Panc1 (cell line): Measurements from ENCODE around the gene CYP4A11. TPM values are rescaled to one million over a fixed set of nuclear protein-coding genes. Genes with fewer than 3 reads are reported as not detected.
"Not testable (repeated sequence)": the region's sequence is repeated elsewhere in the genome, so short reads cannot be mapped to it uniquely, and the experiment has no call there.

Experiments
- ATAC-seq: fragments of 200-7000 bp; cut with Tn5 transposase; 2 replicates; pipeline ENCODE4 v1.9.1; 2020; ENCODE audit warnings: mild to moderate bottlenecking, moderate library complexity
- BruUV-seq: library from RNA; stranded (reverse); fragments of 400-500 nt; replicated peaks from 2 replicates; lab custom pipeline; 2021; lab: Mats Ljungman, UMichigan
- CTCF ChIA-PET: fragments of 300-600 bp; sonication (Branson Sonifier 250); formaldehyde crosslinking; loops from one replicate; lab custom pipeline; 2022; ENCODE audit warnings: antibody characterized with exemption; lab: Charles Lee
- POLR2A ChIA-PET: fragments of 300-600 bp; sonication (Branson Sonifier 250); formaldehyde crosslinking; loops from one replicate; lab custom pipeline; 2022; ENCODE audit warnings: antibody characterized with exemption; lab: Charles Lee
- DNase-seq: peaks from one replicate; pipeline ENCODE4 v3.0.0-alpha.2; 2010; ENCODE audit warnings: low read depth, low spot score
- H3K27ac ChIP-seq: 2 replicates; pipeline ENCODE4 v1.5.1; 2011; ENCODE audit warnings: mild to moderate bottlenecking, low read length, inconsistent platforms
- H3K27me3 ChIP-seq: fragments of 200-500 bp; sonication (Bioruptor generic); 2 replicates; pipeline ENCODE4 v1.6.0; 2014; ENCODE audit warnings: low read length, inconsistent platforms; ENCODE audit not compliant: control insufficient read depth, insufficient read depth
- H3K36me3 ChIP-seq: fragments of 200-500 bp; sonication (Bioruptor generic); 2 replicates; pipeline ENCODE4 v1.5.1; 2014; ENCODE audit warnings: inconsistent platforms, mild to moderate bottlenecking, low read length, moderate library complexity; ENCODE audit not compliant: control insufficient read depth, insufficient read depth
- H3K4me1 ChIP-seq: 2 replicates; pipeline ENCODE4 v1.5.1; 2011; ENCODE audit warnings: inconsistent platforms, mild to moderate bottlenecking, low read length, moderate library complexity; ENCODE audit not compliant: control insufficient read depth, insufficient read depth
- H3K4me3 ChIP-seq, 2 experiments: 2 replicates each; pipeline ENCODE4 v1.5.1; 2011 to 2012; ENCODE audit warnings: low read depth in 2 of 2, low read length in 2 of 2, mild to moderate bottlenecking in 2 of 2, inconsistent platforms in 1 of 2, moderate library complexity in 1 of 2
- H3K9me3 ChIP-seq: fragments of 200-500 bp; sonication (Bioruptor generic); 2 replicates; pipeline ENCODE4 v1.5.1; 2014; ENCODE audit warnings: low read depth, mild to moderate bottlenecking, inconsistent platforms, low read length, moderate library complexity; ENCODE audit not compliant: control insufficient read depth, insufficient read depth
- in situ Hi-C: cut with HindIII; loops from 2 replicates; pipeline ENCODE4 v1.10.0; 2016; ENCODE audit warnings: low sequenced_read_pairs, low pct_unique_long_range_greater_than_20kb
- intact Hi-C: fragments of 100-400 bp; cut with micrococcal nuclease; formaldehyde crosslinking; loops from one replicate; pipeline ENCODE4 v1.10.0; 2022; ENCODE audit not compliant: unreplicated experiment
- total RNA-seq: library from RNA; stranded (reverse); gene quantifications from one replicate; pipeline ENCODE4 v1.2.1, GENCODE V29; 2021; ENCODE audit not compliant: unreplicated experiment
- TF ChIP-seq, protein P1 (sequence below), 2 experiments: IDR thresholded peaks; 2 replicates each; pipeline ENCODE4 v1.6.1; 2011 to 2012; ENCODE audit warnings: low read depth in 2 of 2, control low read depth in 1 of 2, low read length in 1 of 2, mild to moderate bottlenecking in 1 of 2, moderate library complexity in 1 of 2; ENCODE audit not compliant: insufficient read depth in 1 of 2

Gene CYP4A11
- total RNA-seq, 1 experiment from 2014 or later: not detected

DNA sequence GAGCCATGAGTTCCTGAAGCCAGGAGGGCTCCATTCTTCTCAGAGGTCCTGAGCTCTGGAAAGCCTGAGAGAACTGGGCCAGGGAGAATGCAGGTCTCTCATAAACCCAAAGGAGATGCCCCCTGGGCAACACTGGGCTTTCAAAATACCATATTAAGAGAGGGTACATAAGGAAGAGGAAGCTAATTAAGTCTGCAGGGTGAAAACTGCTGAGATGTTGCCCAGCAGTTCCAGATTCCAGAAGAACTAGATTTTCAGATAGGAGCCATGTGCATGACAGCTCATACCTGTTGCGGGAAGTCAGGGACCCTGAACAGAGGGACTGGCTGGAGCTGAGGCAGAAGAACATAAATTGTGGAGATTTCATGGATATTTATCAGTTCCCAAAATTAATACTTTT is 40.9 kb downstream of the CYP4A11 start:
- CTCF ChIA-PET: no interaction called here
- ATAC-seq (no peak), DNase-seq (no peak)
- Histone ChIP-seq H3K27me3 (no peaks in the 10 kb centered on the region), H3K36me3 (no peaks in the 10 kb centered on the region), H3K9me3 (no peaks in the 10 kb centered on the region), H3K4me1 (no peaks in the 10 kb centered on the region), H3K4me3 (no peak overlapping the region), H3K27ac (no peak overlapping the region)
- TF ChIP-seq, protein P1, sequence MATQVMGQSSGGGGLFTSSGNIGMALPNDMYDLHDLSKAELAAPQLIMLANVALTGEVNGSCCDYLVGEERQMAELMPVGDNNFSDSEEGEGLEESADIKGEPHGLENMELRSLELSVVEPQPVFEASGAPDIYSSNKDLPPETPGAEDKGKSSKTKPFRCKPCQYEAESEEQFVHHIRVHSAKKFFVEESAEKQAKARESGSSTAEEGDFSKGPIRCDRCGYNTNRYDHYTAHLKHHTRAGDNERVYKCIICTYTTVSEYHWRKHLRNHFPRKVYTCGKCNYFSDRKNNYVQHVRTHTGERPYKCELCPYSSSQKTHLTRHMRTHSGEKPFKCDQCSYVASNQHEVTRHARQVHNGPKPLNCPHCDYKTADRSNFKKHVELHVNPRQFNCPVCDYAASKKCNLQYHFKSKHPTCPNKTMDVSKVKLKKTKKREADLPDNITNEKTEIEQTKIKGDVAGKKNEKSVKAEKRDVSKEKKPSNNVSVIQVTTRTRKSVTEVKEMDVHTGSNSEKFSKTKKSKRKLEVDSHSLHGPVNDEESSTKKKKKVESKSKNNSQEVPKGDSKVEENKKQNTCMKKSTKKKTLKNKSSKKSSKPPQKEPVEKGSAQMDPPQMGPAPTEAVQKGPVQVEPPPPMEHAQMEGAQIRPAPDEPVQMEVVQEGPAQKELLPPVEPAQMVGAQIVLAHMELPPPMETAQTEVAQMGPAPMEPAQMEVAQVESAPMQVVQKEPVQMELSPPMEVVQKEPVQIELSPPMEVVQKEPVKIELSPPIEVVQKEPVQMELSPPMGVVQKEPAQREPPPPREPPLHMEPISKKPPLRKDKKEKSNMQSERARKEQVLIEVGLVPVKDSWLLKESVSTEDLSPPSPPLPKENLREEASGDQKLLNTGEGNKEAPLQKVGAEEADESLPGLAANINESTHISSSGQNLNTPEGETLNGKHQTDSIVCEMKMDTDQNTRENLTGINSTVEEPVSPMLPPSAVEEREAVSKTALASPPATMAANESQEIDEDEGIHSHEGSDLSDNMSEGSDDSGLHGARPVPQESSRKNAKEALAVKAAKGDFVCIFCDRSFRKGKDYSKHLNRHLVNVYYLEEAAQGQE (IDR thresholded peaks at IDR 0.05; ENCODE audit: insufficient read depth in 1 of 2, low read depth in 2 of 2, low read length in 1 of 2): no peak
- intact Hi-C loops: no loop called here
- BruUV-seq: no TSS peak
- in situ Hi-C loops: no loop called here
- POLR2A ChIA-PET: no interaction called here

DNA sequence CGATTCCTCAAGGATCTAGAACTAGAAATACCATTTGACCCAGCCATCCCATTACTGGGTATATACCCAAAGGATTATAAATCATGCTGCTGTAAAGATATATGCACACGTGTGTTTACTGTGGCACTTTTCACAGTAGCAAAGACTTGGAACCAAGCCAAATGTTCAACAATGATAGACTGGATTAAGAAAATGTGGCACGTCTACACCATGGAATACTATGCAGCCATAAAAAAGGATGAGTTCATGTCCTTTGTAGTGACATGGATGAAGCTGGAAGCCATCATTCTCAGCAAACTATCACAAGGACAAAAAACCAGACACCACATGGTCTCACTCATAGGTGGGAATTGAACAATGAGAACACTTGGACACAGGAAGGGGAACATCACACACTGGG is 59.6 kb downstream of the CYP4A11 start:
- CTCF ChIA-PET, intact Hi-C loops, H3K4me1 ChIP-seq, H3K27ac ChIP-seq, ATAC-seq, H3K27me3 ChIP-seq, BruUV-seq, H3K9me3 ChIP-seq, DNase-seq, in situ Hi-C loops, POLR2A ChIA-PET, H3K4me3 ChIP-seq, H3K36me3 ChIP-seq: not testable (repeated sequence)

Other genes starting within 250 kb of the CYP4A11 start
- gene EFCAB14, start 222.4 kb downstream of the CYP4A11 start, total RNA-seq: 86.8 TPM
- not detected for gene CYP4B1, start 142.4 kb downstream of the CYP4A11 start, total RNA-seq
- 1.3 TPM for gene CYP4X1, start 82.2 kb upstream of the CYP4A11 start, total RNA-seq
- not detected for gene CYP4Z1, start 125.8 kb upstream of the CYP4A11 start, total RNA-seq
- gene CYP4A22, start 196.0 kb upstream of the CYP4A11 start, total RNA-seq: not detected
- not detected for gene PDZK1IP1, start 248.6 kb upstream of the CYP4A11 start, total RNA-seq